HEK293 (cell line): Measurements from ENCODE around the gene LTC4S.

ENCODE experiments used
- HOXA7 ChIP-seq: sonication (generic); formaldehyde crosslinking; IDR thresholded peaks from 2 replicates; pipeline ENCODE4 v1.8.1; 2022; ENCODE audit warnings: missing genetic modification reagents, borderline replicate concordance
- INSM2 ChIP-seq: fragments of 450-650 bp; formaldehyde crosslinking; IDR thresholded peaks from 2 replicates; pipeline ENCODE4 v1.5.1; 2016; ENCODE audit warnings: missing biosample characterization, missing genetic modification characterization
- PRDM4 ChIP-seq: fragments of 450-650 bp; formaldehyde crosslinking; IDR thresholded peaks from 2 replicates; pipeline ENCODE4 v1.5.1; 2017; ENCODE audit warnings: missing biosample characterization, missing genetic modification characterization
- SCRT1 ChIP-seq: fragments of 450-650 bp; formaldehyde crosslinking; IDR thresholded peaks from 2 replicates; pipeline ENCODE4 v1.5.1; 2016; ENCODE audit warnings: missing biosample characterization, missing genetic modification characterization, borderline replicate concordance
- SP2 ChIP-seq: fragments of 450-650 bp; formaldehyde crosslinking; IDR thresholded peaks from 2 replicates; pipeline ENCODE4 v1.5.1; 2016; ENCODE audit warnings: missing biosample characterization, missing genetic modification characterization
- YY2 ChIP-seq: fragments of 450-650 bp; formaldehyde crosslinking; IDR thresholded peaks from 2 replicates; pipeline ENCODE4 v1.5.1; 2016; ENCODE audit warnings: missing biosample characterization, missing genetic modification characterization
- ZBTB10 ChIP-seq: fragments of 450-650 bp; formaldehyde crosslinking; IDR thresholded peaks from 2 replicates; pipeline ENCODE4 v1.5.1; 2016; ENCODE audit warnings: missing biosample characterization, missing genetic modification characterization
- ZBTB44 ChIP-seq: fragments of 450-650 bp; IDR thresholded peaks from 2 replicates; pipeline ENCODE4 v1.5.1; 2018; ENCODE audit warnings: missing biosample characterization, mild to moderate bottlenecking, missing genetic modification characterization
- ZFHX2 ChIP-seq: fragments of 450-650 bp; formaldehyde crosslinking; conservative IDR thresholded peaks from 2 replicates; pipeline ENCODE4 v1.5.1; 2016; ENCODE audit warnings: missing biosample characterization, missing genetic modification characterization
- ZNF221 ChIP-seq: fragments of 450-650 bp; formaldehyde crosslinking; IDR thresholded peaks from 2 replicates; pipeline ENCODE4 v1.5.1; 2017; ENCODE audit warnings: missing biosample characterization, missing genetic modification characterization, borderline replicate concordance
- ZNF223 ChIP-seq: fragments of 450-650 bp; formaldehyde crosslinking; IDR thresholded peaks from 2 replicates; pipeline ENCODE4 v1.5.1; 2016; ENCODE audit warnings: missing biosample characterization, missing genetic modification characterization
- ZNF335 ChIP-seq: fragments of 450-650 bp; formaldehyde crosslinking; conservative IDR thresholded peaks from 2 replicates; pipeline ENCODE4 v1.5.1; 2016; ENCODE audit warnings: missing biosample characterization, missing genetic modification characterization
- ZNF37A ChIP-seq: fragments of 450-650 bp; IDR thresholded peaks from 2 replicates; pipeline ENCODE4 v1.5.1; 2018; ENCODE audit warnings: missing biosample characterization, missing genetic modification characterization
- ZNF394 ChIP-seq: fragments of 450-650 bp; formaldehyde crosslinking; IDR thresholded peaks from 2 replicates; pipeline ENCODE4 v1.5.1; 2016; ENCODE audit warnings: missing biosample characterization, missing genetic modification characterization, mild to moderate bottlenecking, moderate library complexity, borderline replicate concordance
- ZNF433 ChIP-seq: fragments of 450-650 bp; formaldehyde crosslinking; IDR thresholded peaks from 2 replicates; pipeline ENCODE4 v1.5.1; 2016; ENCODE audit warnings: missing biosample characterization, missing genetic modification characterization, low read depth
- ZNF600 ChIP-seq: fragments of 450-650 bp; formaldehyde crosslinking; IDR thresholded peaks from 2 replicates; pipeline ENCODE4 v1.5.1; 2016; ENCODE audit warnings: missing biosample characterization, missing genetic modification characterization
- ZNF707 ChIP-seq: fragments of 450-650 bp; formaldehyde crosslinking; IDR thresholded peaks from 2 replicates; pipeline ENCODE4 v1.5.1; 2016; ENCODE audit warnings: missing biosample characterization, missing genetic modification characterization
- ZNF785 ChIP-seq: fragments of 450-650 bp; formaldehyde crosslinking; IDR thresholded peaks from 2 replicates; pipeline ENCODE4 v1.5.1; 2016; ENCODE audit warnings: missing biosample characterization, missing genetic modification characterization
- ZSCAN30 ChIP-seq: fragments of 450-650 bp; IDR thresholded peaks from 2 replicates; pipeline ENCODE4 v1.5.1; 2018; ENCODE audit warnings: missing biosample characterization, mild to moderate bottlenecking, missing genetic modification characterization, moderate library complexity
- ZSCAN5A ChIP-seq: fragments of 450-650 bp; formaldehyde crosslinking; IDR thresholded peaks from 2 replicates; pipeline ENCODE4 v1.5.1; 2016; ENCODE audit warnings: missing biosample characterization, missing genetic modification characterization
- TF ChIP-seq, protein P1 (sequence below): sonication (generic); formaldehyde crosslinking; IDR thresholded peaks from 2 replicates; pipeline ENCODE4 v1.8.1; 2022; ENCODE audit warnings: mild to moderate bottlenecking, moderate library complexity, missing genetic modification reagents
- TF ChIP-seq, protein P2 (sequence below): fragments of 450-650 bp; formaldehyde crosslinking; IDR thresholded peaks from 2 replicates; pipeline ENCODE4 v1.5.1; 2016; ENCODE audit warnings: missing biosample characterization, missing genetic modification characterization
- TF ChIP-seq, protein P3 (sequence below): fragments of 450-650 bp; formaldehyde crosslinking; IDR thresholded peaks from 2 replicates; pipeline ENCODE4 v1.5.1; 2016; ENCODE audit warnings: missing biosample characterization, missing genetic modification characterization

Gene LTC4S

GRCh38 chr5:179818746-179819295 is 25.0 kb downstream of the LTC4S start (continued):
- TF ChIP-seq, protein P1, sequence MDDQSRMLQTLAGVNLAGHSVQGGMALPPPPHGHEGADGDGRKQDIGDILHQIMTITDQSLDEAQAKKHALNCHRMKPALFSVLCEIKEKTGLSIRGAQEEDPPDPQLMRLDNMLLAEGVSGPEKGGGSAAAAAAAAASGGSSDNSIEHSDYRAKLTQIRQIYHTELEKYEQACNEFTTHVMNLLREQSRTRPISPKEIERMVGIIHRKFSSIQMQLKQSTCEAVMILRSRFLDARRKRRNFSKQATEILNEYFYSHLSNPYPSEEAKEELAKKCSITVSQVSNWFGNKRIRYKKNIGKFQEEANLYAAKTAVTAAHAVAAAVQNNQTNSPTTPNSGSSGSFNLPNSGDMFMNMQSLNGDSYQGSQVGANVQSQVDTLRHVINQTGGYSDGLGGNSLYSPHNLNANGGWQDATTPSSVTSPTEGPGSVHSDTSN = 0 out of 2 replicates have a peak, but pooled peaks have one; percentile 29
- TF ChIP-seq, protein P2, sequence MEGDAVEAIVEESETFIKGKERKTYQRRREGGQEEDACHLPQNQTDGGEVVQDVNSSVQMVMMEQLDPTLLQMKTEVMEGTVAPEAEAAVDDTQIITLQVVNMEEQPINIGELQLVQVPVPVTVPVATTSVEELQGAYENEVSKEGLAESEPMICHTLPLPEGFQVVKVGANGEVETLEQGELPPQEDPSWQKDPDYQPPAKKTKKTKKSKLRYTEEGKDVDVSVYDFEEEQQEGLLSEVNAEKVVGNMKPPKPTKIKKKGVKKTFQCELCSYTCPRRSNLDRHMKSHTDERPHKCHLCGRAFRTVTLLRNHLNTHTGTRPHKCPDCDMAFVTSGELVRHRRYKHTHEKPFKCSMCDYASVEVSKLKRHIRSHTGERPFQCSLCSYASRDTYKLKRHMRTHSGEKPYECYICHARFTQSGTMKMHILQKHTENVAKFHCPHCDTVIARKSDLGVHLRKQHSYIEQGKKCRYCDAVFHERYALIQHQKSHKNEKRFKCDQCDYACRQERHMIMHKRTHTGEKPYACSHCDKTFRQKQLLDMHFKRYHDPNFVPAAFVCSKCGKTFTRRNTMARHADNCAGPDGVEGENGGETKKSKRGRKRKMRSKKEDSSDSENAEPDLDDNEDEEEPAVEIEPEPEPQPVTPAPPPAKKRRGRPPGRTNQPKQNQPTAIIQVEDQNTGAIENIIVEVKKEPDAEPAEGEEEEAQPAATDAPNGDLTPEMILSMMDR (tag by site-specific recombination) = no peak
- TF ChIP-seq ZNF707 (tag by site-specific recombination) (no peak), ZBTB10 (peak; percentile 99), PRDM4 (tag by site-specific recombination) (0 out of 2 replicates have a peak, but pooled peaks have one; percentile 13), INSM2 (tag by site-specific recombination) (peak; percentile 72), ZNF335 (tag by site-specific recombination) (peak; percentile 62), ZNF600 (tag by site-specific recombination) (peak; percentile 7; the same call in 1 of the 2 replicates), HOXA7 (no peak), ZSCAN5A (tag by site-specific recombination) (0 out of 2 replicates have a peak, but pooled peaks have one; percentile 52), SP2 (tag by site-specific recombination) (peak; percentile 77), ZBTB44 (tag by site-specific recombination) (peak; percentile 77; the same call in 1 of the 2 replicates), ZNF394 (tag by site-specific recombination) (peak; percentile 82), ZNF221 (tag by site-specific recombination) (no peak), ZNF37A (tag by site-specific recombination) (no peak), ZNF433 (tag by site-specific recombination) (no peak), SCRT1 (tag by site-specific recombination) (no peak), ZFHX2 (peak; percentile 25; the same call in 1 of the 2 replicates), ZSCAN30 (tag by site-specific recombination) (peak; percentile 96), ZNF785 (peak; percentile 85; the same call in 1 of the 2 replicates), YY2 (tag by site-specific recombination) (no peak), ZNF223 (tag by site-specific recombination) (no peak)
- TF ChIP-seq, protein P3, sequence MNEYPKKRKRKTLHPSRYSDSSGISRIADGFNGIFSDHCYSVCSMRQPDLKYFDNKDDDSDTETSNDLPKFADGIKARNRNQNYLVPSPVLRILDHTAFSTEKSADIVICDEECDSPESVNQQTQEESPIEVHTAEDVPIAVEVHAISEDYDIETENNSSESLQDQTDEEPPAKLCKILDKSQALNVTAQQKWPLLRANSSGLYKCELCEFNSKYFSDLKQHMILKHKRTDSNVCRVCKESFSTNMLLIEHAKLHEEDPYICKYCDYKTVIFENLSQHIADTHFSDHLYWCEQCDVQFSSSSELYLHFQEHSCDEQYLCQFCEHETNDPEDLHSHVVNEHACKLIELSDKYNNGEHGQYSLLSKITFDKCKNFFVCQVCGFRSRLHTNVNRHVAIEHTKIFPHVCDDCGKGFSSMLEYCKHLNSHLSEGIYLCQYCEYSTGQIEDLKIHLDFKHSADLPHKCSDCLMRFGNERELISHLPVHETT (tag by site-specific recombination) = peak; percentile 89
